GM23248 (cell line): ENCODE data around the gene SLC25A1.

Source experiments
- EZH2 ChIP-seq: fragments of 200-600 bp; sonication (generic); IDR thresholded peaks from 2 replicates; pipeline ENCODE4 v1.6.1; 2018; ENCODE audit warnings: antibody characterized with exemption, mild to moderate bottlenecking; ENCODE audit not compliant: insufficient read depth, poor library complexity, severe bottlenecking
- EZH2phosphoT487 ChIP-seq: fragments of 200-600 bp; sonication (generic); IDR thresholded peaks from 2 replicates; pipeline ENCODE4 v1.6.1; 2018; ENCODE audit warnings: antibody characterized with exemption, moderate library complexity, mild to moderate bottlenecking, low read depth; ENCODE audit not compliant: insufficient read depth

DNA sequence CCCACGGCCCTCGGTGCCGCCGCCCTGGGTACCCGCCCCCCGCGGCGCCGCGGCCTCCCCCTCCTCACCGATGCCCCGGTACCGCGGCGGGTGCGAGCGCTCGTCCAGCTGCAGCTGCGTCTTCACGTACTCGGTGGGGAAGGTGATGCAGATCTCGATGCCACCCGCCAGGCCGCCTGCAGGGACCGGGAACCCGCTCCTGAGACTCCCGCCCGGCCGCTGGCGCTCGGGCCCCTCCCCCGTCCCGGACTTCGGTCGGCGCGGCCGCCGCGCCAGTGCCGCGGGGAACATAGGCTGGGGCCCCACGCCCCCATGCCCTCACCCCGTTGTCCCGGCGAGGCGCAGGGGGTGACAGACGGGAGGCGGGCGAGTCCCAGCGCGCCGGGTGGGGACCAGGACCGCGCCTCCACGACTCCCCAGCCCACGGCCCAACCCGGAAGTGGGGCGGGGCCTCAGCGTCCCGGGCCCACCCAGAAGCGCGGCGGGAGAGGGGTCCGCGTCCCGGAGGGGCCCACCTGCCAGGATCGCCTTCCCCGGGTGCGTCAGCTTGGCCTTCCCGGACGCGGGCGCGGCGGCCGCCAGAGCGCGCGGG lies 375 bp downstream of the SLC25A1 start:
- no peak for TF ChIP-seq EZH2
- no peak for TF ChIP-seq EZH2phosphoT487
